Calu3 (cell line): ENCODE results near the gene PDE4A. TPM values are rescaled to one million over a fixed set of nuclear protein-coding genes. Genes with fewer than 3 reads are reported as not detected.
A peak's percentile ranks its signal among the peaks of the same experiment; 100 is the strongest.

Source experiments
- BruUV-seq: library from RNA; stranded (reverse); fragments of 400-500 nt; replicated peaks from 2 replicates; lab custom pipeline; 2021; lab: Mats Ljungman, UMichigan
- CTCF ChIA-PET: fragments of 300-600 bp; sonication (Branson Sonifier 250); formaldehyde crosslinking; loops from one replicate; lab custom pipeline; 2022; ENCODE audit warnings: antibody characterized with exemption; lab: Charles Lee
- DNase-seq: peaks from one replicate; pipeline ENCODE4 v3.0.0; 2022
- H3K27ac Mint-ChIP-seq: one replicate; pipeline ENCODE4 v1.8.0; 2022; ENCODE audit warnings: mixed read lengths; ENCODE audit not compliant: unreplicated experiment
- H3K27me3 Mint-ChIP-seq: one replicate; pipeline ENCODE4 v1.8.0; 2022; ENCODE audit warnings: mixed read lengths; ENCODE audit not compliant: unreplicated experiment
- H3K36me3 Mint-ChIP-seq: one replicate; pipeline ENCODE4 v1.8.0; 2022; ENCODE audit warnings: mild to moderate bottlenecking, moderate library complexity, mixed read lengths; ENCODE audit not compliant: insufficient read depth, unreplicated experiment
- H3K4me1 Mint-ChIP-seq: one replicate; pipeline ENCODE4 v1.8.0; 2022; ENCODE audit warnings: mild to moderate bottlenecking, low read depth, mixed read lengths; ENCODE audit not compliant: unreplicated experiment
- H3K4me3 Mint-ChIP-seq: one replicate; pipeline ENCODE4 v1.8.0; 2022; ENCODE audit warnings: mild to moderate bottlenecking, low read depth, moderate library complexity, mixed read lengths; ENCODE audit not compliant: unreplicated experiment
- H3K9me3 Mint-ChIP-seq: one replicate; pipeline ENCODE4 v1.8.0; 2022; ENCODE audit warnings: low read depth, mixed read lengths; ENCODE audit not compliant: unreplicated experiment
- intact Hi-C: fragments of 100-400 bp; cut with micrococcal nuclease; formaldehyde crosslinking; loops from one replicate; pipeline ENCODE4 v1.10.0; 2022; ENCODE audit not compliant: unreplicated experiment
- total RNA-seq: library from RNA; stranded (reverse); gene quantifications from 2 replicates; pipeline ENCODE4 v1.2.3, GENCODE V29; 2022
- TF ChIP-seq, protein P1 (sequence below): fragments of 200-600 bp; IDR thresholded peaks from one replicate; pipeline ENCODE4 v1.8.0; 2022; ENCODE audit warnings: antibody characterized with exemption; ENCODE audit not compliant: unreplicated experiment

Gene PDE4A
- total RNA-seq, 1 experiment from 2014 or later, result 2.8 TPM

DNA sequence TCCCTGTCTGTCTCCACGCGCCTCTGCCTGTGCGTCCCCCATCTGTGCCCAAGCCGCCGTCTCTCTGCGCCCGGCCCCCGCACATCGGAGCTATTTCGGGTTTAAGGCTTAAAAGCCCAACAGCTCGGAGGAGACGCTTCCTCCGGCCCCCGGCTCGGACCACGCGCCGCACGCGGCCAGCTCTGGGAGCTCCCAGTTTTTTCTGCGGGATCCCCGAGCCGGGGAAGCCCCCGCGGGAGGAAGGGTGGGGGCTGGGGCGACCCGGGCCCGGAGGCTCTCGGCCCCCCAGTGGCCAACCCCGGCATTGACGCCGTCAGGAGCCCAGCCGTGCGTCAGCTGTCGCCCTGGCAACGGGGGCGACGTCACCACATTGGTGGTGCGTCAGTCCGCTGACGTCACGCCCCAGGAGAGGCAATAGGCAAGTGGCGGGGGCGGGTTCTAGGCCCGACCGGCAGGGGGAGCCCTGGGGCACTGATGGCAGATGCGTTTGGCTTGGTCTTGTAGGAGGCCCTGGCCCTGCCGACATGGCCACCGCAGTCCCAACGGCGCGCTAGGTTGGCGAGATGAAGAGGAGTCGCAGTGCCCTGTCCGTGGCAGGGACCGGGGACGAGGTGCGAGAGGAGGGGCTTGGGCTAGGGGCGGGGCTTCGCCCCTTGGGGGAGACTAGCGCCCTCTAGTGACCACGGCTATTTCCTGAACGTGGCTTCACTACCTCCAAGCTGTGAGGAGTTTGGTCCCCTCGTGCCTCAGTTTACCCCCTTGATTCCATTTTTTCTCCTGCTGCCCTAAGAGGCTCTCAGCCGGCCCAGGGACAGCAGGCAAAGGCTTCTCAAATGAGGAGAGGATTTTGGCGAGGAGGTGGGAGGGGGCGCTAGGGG, 3.7 kb upstream of the PDE4A start:
- H3K27ac Mint-ChIP-seq, result peak overlapping the region; percentile 86
- H3K36me3 Mint-ChIP-seq, result peaks cover 7% of the 10 kb centered on the region
- peak; percentile 84 for DNase-seq
- no TSS peak for BruUV-seq
- TF ChIP-seq, protein P1, sequence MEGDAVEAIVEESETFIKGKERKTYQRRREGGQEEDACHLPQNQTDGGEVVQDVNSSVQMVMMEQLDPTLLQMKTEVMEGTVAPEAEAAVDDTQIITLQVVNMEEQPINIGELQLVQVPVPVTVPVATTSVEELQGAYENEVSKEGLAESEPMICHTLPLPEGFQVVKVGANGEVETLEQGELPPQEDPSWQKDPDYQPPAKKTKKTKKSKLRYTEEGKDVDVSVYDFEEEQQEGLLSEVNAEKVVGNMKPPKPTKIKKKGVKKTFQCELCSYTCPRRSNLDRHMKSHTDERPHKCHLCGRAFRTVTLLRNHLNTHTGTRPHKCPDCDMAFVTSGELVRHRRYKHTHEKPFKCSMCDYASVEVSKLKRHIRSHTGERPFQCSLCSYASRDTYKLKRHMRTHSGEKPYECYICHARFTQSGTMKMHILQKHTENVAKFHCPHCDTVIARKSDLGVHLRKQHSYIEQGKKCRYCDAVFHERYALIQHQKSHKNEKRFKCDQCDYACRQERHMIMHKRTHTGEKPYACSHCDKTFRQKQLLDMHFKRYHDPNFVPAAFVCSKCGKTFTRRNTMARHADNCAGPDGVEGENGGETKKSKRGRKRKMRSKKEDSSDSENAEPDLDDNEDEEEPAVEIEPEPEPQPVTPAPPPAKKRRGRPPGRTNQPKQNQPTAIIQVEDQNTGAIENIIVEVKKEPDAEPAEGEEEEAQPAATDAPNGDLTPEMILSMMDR, result peak; percentile 84
- CTCF ChIA-PET, result interaction anchor here (0.5 to 1.6 kb wide), 3 partner anchors 9 to 21 kb away, joined by 4 read pairs; no protein-coding TSS in a partner anchor
- H3K4me1 Mint-ChIP-seq, result peaks cover 18% of the 10 kb centered on the region
- intact Hi-C loops, result no loop called here
- no peaks in the 10 kb centered on the region for H3K9me3 Mint-ChIP-seq
- H3K27me3 Mint-ChIP-seq, result peaks cover 55% of the 10 kb centered on the region
- peak overlapping the region; percentile 67 for H3K4me3 Mint-ChIP-seq

DNA sequence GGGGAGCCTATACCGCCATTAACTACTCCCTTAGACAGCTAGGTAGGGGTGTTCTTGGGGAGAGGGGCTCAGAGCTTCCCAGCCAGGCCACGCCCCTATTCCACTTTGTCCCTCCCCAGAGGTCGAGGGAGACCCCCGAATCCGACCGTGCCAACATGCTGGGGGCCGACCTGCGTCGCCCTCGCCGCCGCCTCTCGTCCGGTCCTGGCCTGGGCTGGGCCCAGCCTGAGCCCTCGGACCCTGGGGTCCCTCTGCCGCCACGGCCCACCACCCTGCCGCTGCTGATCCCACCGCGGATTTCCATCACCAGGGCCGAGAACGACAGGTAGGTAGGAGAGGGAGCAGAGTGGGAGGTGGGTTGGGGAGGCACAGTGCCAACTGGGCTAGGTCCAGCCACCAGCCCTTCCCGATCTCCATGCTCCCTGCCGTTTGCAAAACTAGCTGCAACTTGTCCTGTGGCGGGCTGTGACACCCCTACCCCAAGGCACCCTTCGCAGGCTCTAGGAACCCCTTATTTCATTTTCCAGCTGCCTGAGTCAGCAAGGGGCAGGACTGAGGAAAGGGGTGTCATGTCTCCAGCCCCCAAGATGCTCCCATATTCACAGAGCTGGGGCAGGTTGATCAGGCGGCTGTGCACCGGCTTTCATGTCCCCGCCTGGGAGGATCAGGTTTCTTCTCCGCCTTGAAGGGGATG, 2.6 kb upstream of the PDE4A start:
- H3K36me3 Mint-ChIP-seq, result peaks cover 7% of the 10 kb centered on the region
- CTCF ChIA-PET, result interaction anchor here (0.6 to 1.6 kb wide), 4 partner anchors 12 to 147 kb away, joined by 3 to 4 read pairs (median 4); no protein-coding TSS in a partner anchor
- no peaks in the 10 kb centered on the region for H3K9me3 Mint-ChIP-seq
- no TSS peak for BruUV-seq
- TF ChIP-seq, protein P1, result no peak
- no peak overlapping the region for H3K4me3 Mint-ChIP-seq
- H3K4me1 Mint-ChIP-seq, result peaks cover 18% of the 10 kb centered on the region
- no peak overlapping the region for H3K27ac Mint-ChIP-seq
- intact Hi-C loops, result no loop called here
- no peak for DNase-seq
- peaks cover 66% of the 10 kb centered on the region for H3K27me3 Mint-ChIP-seq

DNA sequence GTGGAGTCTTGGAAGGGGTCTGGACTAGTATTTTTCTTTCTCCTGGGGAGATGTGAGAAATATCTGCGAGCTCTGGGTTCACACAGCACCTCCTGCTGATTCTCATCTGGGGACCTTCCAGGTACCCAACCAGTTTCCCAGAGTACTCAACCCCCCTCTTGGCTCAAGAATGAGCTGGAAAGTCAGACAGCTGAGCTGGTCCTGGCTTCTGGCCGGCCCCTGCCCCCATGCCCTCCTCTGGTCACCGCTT, 2.2 kb upstream of the PDE4A start:
- Mint-ChIP-seq H3K4me3 (no peak overlapping the region), H3K27ac (no peak overlapping the region)

DNA sequence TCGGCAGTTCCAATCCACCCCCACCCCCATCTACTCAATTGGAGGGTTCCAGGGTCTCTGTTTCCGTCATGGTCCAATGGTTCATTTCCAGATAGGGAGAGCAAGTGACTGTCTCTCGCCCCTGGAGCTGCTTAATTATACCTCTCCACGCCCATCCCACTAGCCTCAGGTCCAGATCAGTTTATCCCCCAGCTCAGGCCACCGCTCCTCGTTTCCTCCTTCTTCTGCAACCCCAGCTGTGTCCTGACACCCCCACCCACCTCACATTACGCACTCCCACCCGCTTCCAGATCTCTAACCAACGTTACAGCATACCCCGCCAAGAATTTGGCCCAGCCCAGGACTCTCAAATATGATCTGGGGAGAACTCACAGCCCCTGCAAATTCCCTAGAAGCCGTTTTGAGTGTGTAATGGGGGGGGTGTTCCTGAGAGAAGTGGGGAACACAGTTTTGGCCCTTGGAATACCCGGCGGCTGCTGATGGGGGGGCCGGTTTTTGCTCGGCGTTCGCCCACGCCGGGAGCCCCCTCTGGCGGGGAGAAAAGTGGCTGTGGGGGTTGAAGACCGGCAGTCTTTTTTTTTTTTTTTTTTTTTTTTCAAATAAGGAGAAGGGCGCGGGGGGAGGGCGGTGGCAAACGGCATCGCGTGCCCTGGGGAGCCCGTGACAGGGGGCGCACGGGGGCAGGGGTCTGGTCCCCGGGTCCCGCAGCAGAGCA, 1.7 kb upstream of the PDE4A start:
- no peaks in the 10 kb centered on the region for H3K9me3 Mint-ChIP-seq
- intact Hi-C loops, result no loop called here
- TF ChIP-seq, protein P1, result no peak
- H3K36me3 Mint-ChIP-seq, result peaks cover 7% of the 10 kb centered on the region
- H3K4me3 Mint-ChIP-seq, result no peak overlapping the region
- peaks cover 18% of the 10 kb centered on the region for H3K4me1 Mint-ChIP-seq
- DNase-seq, result no peak
- H3K27ac Mint-ChIP-seq, result no peak overlapping the region
- CTCF ChIA-PET, result interaction anchor here (1.0 kb wide), 1 partner anchor 146 kb away, joined by 3 read pairs; no protein-coding TSS in a partner anchor
- BruUV-seq, result no TSS peak
- peaks cover 68% of the 10 kb centered on the region for H3K27me3 Mint-ChIP-seq

More for the DNA sequence above, 2.2 kb upstream of the PDE4A start:
- H3K9me3 Mint-ChIP-seq, result no peaks in the 10 kb centered on the region
- TF ChIP-seq, protein P1, result no peak
- BruUV-seq, result no TSS peak
- intact Hi-C loops, result no loop called here
- peaks cover 18% of the 10 kb centered on the region for H3K4me1 Mint-ChIP-seq
- DNase-seq, result no peak
- CTCF ChIA-PET, result interaction anchor here (0.6 to 1.0 kb wide), 3 partner anchors 13 to 147 kb away, joined by 3 to 4 read pairs (median 3); no protein-coding TSS in a partner anchor
- peaks cover 68% of the 10 kb centered on the region for H3K27me3 Mint-ChIP-seq
- H3K36me3 Mint-ChIP-seq, result peaks cover 7% of the 10 kb centered on the region
